Melanocyte of skin (primary cell): ENCODE measurements around the gene WFDC6. TPM values are rescaled to one million over a fixed set of nuclear protein-coding genes. Genes with fewer than 3 reads are reported as not detected.

ENCODE experiments used
- small RNA-seq, 2 donors: library from RNA; depleted of rRNA; stranded (forward); fragments of <200 nt; gene quantifications; one replicate each; pipeline ENCODE3, GENCODE V24; 2012
- total RNA-seq, 2 donors: library from RNA; depleted of rRNA; stranded (reverse); fragments of >200 nt; gene quantifications; 2 replicates each; pipeline ENCODE4 v1.2.3, GENCODE V29; 2012

The WFDC6 gene
- not detected for total RNA-seq

DNA sequence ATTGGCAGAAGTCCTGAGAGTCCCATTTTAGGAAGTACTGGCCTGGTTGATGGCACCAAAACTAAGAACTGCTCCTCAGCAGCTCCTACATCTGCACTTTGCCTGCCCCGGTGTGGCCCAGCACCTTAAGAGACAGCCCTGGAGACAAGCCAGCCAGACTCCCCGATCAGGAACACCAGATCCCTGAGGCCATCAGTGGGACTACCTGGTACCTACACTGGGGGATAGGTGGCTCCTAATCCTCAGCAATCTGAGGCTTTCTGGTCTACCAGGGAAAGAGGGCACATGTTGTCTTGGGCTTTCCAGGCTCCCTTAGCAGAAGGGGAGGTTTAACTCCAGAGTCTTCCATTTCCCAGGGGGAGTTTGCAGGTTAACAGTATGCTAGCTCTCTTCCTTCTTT is at the start of gene WFDC6:
TSS of gene WFDC6 (minus strand) at position 101 of the 400 bp plus-strand sequence. CDS start at position 26, 75 bp downstream.

GRCh38 chr20:45579184-45579583 is 39.9 kb upstream of the WFDC6 start, which contains the start of gene WFDC8:
Gene WFDC8 (minus strand): TSS chr20:45579284. CDS start chr20:45579247, 37 bp downstream.

DNA sequence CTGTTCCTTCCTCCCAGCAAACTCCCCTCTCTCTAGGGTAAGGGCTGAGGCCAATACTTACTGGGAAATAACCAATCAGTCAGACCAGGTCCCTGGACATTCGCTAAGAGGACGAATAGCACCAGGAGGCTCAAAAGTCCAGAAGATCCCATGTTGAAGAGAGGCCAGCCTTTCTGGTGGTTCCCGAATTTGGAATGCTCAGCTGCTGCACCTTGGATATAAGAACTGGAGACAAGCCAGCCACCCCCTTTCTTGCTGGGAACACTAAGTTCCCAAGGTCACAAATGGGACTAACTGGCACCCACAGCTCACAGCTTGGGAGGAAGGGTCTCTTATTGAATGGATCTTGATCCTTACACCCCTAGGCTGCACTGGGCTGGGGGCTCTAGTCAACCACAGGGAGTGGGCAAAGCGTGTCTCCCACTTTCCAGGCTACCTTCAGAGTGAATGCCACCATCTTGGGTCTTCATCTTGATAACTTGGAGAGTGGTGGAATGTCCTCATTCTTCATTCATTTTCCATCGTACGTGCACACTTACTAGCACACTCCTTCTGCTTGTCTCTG is 8.0 kb upstream of the WFDC6 start, which contains the start of gene EPPIN:
TSS of gene EPPIN (minus strand) at position 196 of the 565 bp plus-strand sequence. CDS start at position 152, 44 bp downstream.

GRCh38 chr20:45515147-45515913 is 24.0 kb downstream of the WFDC6 start, which contains the start of gene SPINT3:
Gene SPINT3 (minus strand): TSS chr20:45515622. CDS start chr20:45515608, 14 bp downstream.

Small RNAs within 50 kb of the gene (small RNA-seq; reads per million reads assigned to genes)
- gene AL031663.1 = 0 reads per million in 2 donors
- 0 reads per million in 2 donors for gene HSPD1P21
- 0 reads per million in 2 donors for gene RNA5SP485

Other genes starting within 250 kb of the WFDC6 start
- not detected for gene RBPJL, start 232.6 kb downstream of the WFDC6 start, total RNA-seq
- not detected for gene MATN4, start 231.2 kb downstream of the WFDC6 start, total RNA-seq
- 1 to 10 TPM; 7.2 to 8.0 TPM for gene SDC4, start 191.1 kb downstream of the WFDC6 start, total RNA-seq
- 10 to 100 TPM; 16.2 to 21.3 TPM for gene SYS1, start 176.3 kb downstream of the WFDC6 start, total RNA-seq
- gene TP53TG5, start 161.2 kb downstream of the WFDC6 start, total RNA-seq = not detected
- 10 to 100 TPM in 1 of 2 donors, under 1 TPM in 1; 0.69 to 11.0 TPM for gene DBNDD2, start 131.2 kb downstream of the WFDC6 start, total RNA-seq
- 10 to 100 TPM; 39.9 to 46.3 TPM for gene PIGT, start 123.3 kb downstream of the WFDC6 start, total RNA-seq
- not detected for gene WFDC2, start 69.7 kb downstream of the WFDC6 start, total RNA-seq
- not detected for gene SPINT3, start 23.9 kb downstream of the WFDC6 start, total RNA-seq
- gene EPPIN, start 7.9 kb upstream of the WFDC6 start, total RNA-seq = not detected
- not detected for gene WFDC8, start 39.8 kb upstream of the WFDC6 start, total RNA-seq
- gene WFDC10A, start 90.3 kb upstream of the WFDC6 start, total RNA-seq = not detected
- gene WFDC9, start 91.8 kb upstream of the WFDC6 start, total RNA-seq = not detected
- not detected for gene WFDC11, start 130.8 kb upstream of the WFDC6 start, total RNA-seq
- not detected for gene WFDC13, start 162.6 kb upstream of the WFDC6 start, total RNA-seq
- not detected for gene WFDC10B, start 165.5 kb upstream of the WFDC6 start, total RNA-seq
- gene SPINT4, start 182.9 kb upstream of the WFDC6 start, total RNA-seq = not detected